ENCODE data around the gene HSD17B12.
"Not testable (repeated sequence)": the region's sequence is repeated elsewhere in the genome, so short reads cannot be mapped to it uniquely, and the experiment has no call there.

HSD17B12 gene

GRCh38 chr11:43738600-43739409, 58.3 kb downstream of the HSD17B12 start:
- DNase-seq (ENCODE audit: low read depth in 1 of 2, low spot score in 1 of 2): no peak

GRCh38 chr11:43746670-43747069, 66.1 kb downstream of the HSD17B12 start:
- no peak for DNase-seq (ENCODE audit: low read depth in 1 of 2, low spot score in 1 of 2)

GRCh38 chr11:43747130-43747802, 66.7 kb downstream of the HSD17B12 start:
- no peak for DNase-seq (ENCODE audit: low read depth in 1 of 2, low spot score in 1 of 2)

GRCh38 chr11:43748095-43748494, 67.6 kb downstream of the HSD17B12 start:
- no peak for DNase-seq (ENCODE audit: low read depth in 1 of 2, low spot score in 1 of 2)

- DNase-seq (ENCODE audit: low read depth in 1 of 2, low spot score in 1 of 2): no peak
Observed at GRCh38 chr11:43751726-43752125, 71.2 kb downstream of the HSD17B12 start.

GRCh38 chr11:43756575-43756974, 76.0 kb downstream of the HSD17B12 start:
- DNase-seq (ENCODE audit: low read depth in 1 of 2, low spot score in 1 of 2): no peak

- no peak for DNase-seq (ENCODE audit: low read depth in 1 of 2, low spot score in 1 of 2)
Observed at GRCh38 chr11:43758927-43759326, 78.4 kb downstream of the HSD17B12 start.

GRCh38 chr11:43760902-43761301, 80.4 kb downstream of the HSD17B12 start:
- no peak for DNase-seq (ENCODE audit: low read depth in 1 of 2, low spot score in 1 of 2)

- DNase-seq (ENCODE audit: low read depth in 1 of 2, low spot score in 1 of 2): no peak
Observed at GRCh38 chr11:43765194-43765593, 84.7 kb downstream of the HSD17B12 start.

DNA sequence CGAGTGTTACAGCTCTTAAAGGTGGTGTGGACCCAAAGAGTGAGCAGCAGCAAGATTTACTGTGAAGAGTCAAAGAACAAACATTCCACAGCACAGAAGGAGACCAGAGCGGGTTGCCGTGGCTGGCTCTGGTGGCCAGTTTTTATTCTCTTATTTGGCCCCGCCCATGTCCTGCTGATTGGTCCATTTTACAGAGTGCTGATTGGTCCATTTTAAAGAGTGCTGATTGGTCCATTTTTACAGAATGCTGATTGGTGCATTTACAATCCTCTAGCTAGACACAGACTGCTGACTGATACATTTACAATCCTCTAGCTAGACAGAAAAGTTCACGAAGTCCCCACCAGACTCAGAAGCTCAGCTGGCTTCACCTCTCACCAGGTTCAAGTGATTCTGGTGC, 88.1 kb downstream of the HSD17B12 start:
- DNase-seq (ENCODE audit: low read depth in 1 of 2, low spot score in 1 of 2): not testable (repeated sequence)

- DNase-seq (ENCODE audit: low read depth in 1 of 2, low spot score in 1 of 2): no peak
Observed at GRCh38 chr11:43770173-43770572, 89.6 kb downstream of the HSD17B12 start.

- no peak for DNase-seq (ENCODE audit: low read depth in 1 of 2, low spot score in 1 of 2)
Observed at GRCh38 chr11:43772733-43773132, 92.2 kb downstream of the HSD17B12 start.

GRCh38 chr11:43774786-43775185, 94.2 kb downstream of the HSD17B12 start:
- DNase-seq (ENCODE audit: low read depth in 1 of 2, low spot score in 1 of 2): no peak

DNA sequence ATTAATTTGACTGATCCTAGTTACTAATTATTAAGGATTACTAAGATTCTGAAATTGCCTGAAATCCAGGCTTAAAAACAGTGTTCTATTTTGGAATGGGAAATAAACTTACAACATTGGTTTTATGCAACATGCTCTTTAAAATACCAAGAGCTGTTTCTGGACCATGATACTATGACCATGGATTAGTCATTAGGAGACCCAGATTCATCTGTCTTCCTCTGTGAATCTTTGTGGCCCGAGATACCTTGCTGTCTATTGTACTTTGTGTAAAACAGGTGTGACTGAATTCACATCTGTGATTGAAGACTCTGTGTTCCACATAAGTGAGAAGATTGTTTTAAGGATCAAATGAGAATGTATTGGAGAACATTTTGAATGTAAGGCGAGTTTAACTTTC, 98.8 kb downstream of the HSD17B12 start:
- DNase-seq (ENCODE audit: low read depth in 1 of 2, low spot score in 1 of 2): no peak

GRCh38 chr11:43784301-43784700, 103.8 kb downstream of the HSD17B12 start:
- no peak for DNase-seq (ENCODE audit: low read depth in 1 of 2, low spot score in 1 of 2)

DNA sequence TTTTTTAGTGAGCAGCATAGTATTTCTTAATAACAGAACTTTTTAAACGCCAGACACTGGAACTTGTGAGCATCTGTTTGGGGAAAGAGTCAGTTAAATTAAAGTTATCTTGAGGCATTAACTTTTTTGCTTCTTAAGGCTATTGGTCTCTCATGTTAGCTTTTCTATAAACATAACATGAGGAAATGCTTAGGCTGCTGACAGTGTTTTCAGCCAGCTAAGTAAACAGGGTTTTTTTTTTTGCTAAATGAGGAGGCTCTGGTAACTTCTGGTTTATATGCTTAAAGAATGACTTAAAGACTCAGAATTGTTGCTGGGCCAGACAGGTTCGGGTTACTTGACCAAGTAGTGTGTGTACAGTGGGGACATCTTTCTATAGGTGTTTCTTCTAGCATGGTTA, 104.3 kb downstream of the HSD17B12 start:
- DNase-seq (ENCODE audit: low read depth in 1 of 2, low spot score in 1 of 2): no peak

DNA sequence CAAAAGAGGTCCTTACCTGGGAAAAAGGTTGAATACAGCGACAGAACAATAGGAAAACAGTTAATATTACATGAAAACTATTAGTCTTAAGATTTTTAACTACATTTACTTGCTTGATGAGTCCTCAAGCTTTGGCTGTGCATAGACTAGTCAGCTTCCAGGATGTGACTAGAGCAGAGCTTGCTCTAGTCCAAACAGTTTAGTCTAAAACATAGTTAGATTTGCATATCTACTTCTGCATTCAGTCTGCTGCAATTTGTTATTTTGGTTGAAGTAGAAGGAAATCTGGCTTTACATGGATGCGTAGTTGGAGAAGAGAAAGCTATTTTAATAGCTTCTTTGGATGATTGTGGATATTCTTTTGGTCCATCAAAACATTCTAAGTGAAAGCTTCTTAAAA, 104.8 kb downstream of the HSD17B12 start:
- no peak for DNase-seq (ENCODE audit: low read depth in 1 of 2, low spot score in 1 of 2)

DNA sequence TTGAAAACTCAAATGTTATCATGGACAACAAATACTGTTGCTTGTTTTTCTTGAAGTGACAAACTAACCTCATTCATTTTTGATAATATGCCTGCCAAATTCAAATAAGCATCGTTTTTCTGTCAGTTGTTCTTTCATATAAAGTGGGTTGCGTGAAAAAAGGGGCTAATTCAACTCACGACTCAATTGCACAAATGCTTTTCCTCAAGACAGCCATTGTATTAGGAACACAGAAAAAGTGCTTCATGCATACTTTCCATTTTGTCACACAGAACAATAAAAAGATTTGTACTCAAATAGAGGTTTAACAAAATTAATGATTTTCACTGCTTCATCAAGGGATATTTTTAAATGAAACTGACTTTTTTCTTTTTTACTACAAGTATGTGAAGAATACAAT, 105.5 kb downstream of the HSD17B12 start:
- no peak for DNase-seq (ENCODE audit: low read depth in 1 of 2, low spot score in 1 of 2)

- no peak for DNase-seq (ENCODE audit: low read depth in 1 of 2, low spot score in 1 of 2)
Observed at GRCh38 chr11:43787824-43788223, 107.3 kb downstream of the HSD17B12 start.

GRCh38 chr11:43788421-43788820, 107.9 kb downstream of the HSD17B12 start:
- DNase-seq (ENCODE audit: low read depth in 1 of 2, low spot score in 1 of 2): no peak

DNA sequence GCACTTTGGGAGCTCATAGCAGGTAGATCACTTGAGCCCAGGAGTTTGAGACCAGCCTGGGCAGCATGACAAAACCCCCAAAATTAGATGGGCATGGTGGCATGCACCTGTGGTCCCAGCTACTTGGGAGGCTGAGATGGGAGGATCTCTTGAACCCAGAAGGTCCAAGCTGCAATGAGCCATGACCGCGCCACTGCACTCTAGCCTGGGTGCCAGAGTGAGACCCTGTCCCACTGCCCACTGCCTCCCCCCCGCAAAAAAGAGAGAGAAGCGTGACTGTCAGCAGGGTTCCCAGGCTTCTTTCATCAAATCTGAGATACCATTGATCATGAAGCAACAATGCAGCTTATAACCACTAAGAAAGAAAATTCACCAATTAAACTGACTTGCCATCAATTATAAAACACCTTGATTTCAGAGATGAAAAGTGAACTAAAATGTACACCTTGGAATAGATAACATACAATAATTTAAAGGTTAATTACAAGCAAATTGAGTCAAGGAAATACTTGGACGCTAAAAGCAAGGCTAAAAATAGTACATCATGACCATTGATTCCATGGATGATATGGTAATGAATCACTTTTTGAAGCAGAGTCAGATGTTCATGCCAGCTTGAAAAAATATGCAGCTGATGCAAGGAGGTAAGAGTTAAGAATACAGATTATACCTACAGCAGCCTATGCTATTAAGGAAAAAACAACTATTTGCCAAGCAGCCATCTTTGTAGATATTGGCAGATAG, 109.3 kb downstream of the HSD17B12 start:
- DNase-seq (ENCODE audit: low read depth in 1 of 2, low spot score in 1 of 2): no peak

DNA sequence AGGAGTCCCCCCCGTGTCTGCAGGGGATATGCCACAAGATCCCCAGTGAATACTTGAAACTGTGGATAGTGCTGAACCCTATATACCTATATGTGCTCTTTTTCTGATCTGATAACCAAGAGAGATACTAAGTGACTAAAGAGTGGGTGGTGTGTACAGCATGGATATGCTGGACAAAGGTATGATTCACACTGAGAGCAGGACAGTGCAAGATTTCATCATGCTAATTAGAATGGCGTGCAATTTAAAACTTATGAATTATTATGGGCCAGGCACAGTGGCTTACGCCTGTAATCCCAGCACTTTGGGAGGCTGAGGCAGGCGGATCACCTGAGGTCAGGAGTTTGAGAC, 109.9 kb downstream of the HSD17B12 start:
- DNase-seq (ENCODE audit: low read depth in 1 of 2, low spot score in 1 of 2): no peak
